K562 (cell line): ENCODE results near the gene MAP2K6.

Source experiments
- EZH2 ChIP-seq: IDR thresholded peaks from 2 replicates; pipeline ENCODE4 v1.6.1; 2012; ENCODE audit warnings: low read depth, mild to moderate bottlenecking, inconsistent platforms, low read length, borderline replicate concordance
- NRF1 ChIP-seq, 2 experiments: fragments of 450-650 bp; IDR thresholded peaks in 1 of 2; conservative IDR thresholded peaks in 1 of 2; 2 replicates each; pipeline ENCODE4 v1.6.1; 2014; ENCODE audit warnings: mild to moderate bottlenecking in 2 of 2
- POLR2A ChIP-seq: fragments of 450-650 bp; conservative IDR thresholded peaks from 2 replicates; pipeline ENCODE4 v1.6.1; 2016
- SIRT6 ChIP-seq: IDR thresholded peaks from one replicate; pipeline ENCODE4 v1.6.1; 2012; ENCODE audit warnings: low read depth, mild to moderate bottlenecking, control low read depth, inconsistent platforms, low read length, moderate library complexity
- ZNF274 ChIP-seq: IDR thresholded peaks from 2 replicates; pipeline ENCODE4 v1.6.1; 2011; ENCODE audit warnings: low read depth, mild to moderate bottlenecking, low read length, moderate library complexity, borderline replicate concordance
- TF ChIP-seq, protein P1 (sequence below), 3 experiments: IDR thresholded peaks in 2 of 3; conservative IDR thresholded peaks in 1 of 3; 2 replicates each; pipeline ENCODE4 v1.5.1; 2011 to 2012; ENCODE audit warnings: low read length in 3 of 3, mild to moderate bottlenecking in 3 of 3, control low read depth in 2 of 3, improper control_type of control experiment in 1 of 3, inconsistent platforms in 1 of 3, low read depth in 1 of 3, mixed read lengths in 1 of 3, moderate library complexity in 1 of 3; ENCODE audit not compliant: insufficient read depth in 2 of 3

DNA sequence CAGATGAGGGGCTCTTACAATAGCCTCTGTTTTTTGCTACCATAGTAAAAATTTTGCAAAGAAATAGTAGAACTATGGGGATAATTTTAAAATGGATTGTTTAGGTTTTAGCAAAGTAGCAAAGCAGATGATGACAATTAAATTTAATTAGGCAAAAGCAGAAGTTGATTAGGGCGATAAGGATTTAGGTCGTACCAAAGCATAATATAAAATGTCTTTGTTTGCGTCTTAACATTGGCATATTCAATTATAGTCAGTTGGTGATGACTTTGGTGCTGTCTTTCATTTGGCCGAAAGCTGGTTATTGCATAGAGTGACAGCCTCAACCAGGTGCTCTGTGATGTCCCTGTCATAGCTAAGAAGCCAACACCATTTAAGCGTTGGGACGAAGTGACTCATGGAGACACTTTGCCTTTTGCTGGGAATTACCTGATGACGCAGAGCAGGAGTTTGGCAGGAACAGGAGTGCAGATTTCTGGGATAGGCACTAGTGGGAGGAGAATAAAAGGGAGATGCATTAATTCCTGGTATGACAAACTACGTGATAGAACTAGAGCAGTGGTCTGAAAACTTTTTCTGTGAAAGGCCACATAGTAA is 38.3 kb downstream of the MAP2K6 start:
- TF ChIP-seq, protein P1, sequence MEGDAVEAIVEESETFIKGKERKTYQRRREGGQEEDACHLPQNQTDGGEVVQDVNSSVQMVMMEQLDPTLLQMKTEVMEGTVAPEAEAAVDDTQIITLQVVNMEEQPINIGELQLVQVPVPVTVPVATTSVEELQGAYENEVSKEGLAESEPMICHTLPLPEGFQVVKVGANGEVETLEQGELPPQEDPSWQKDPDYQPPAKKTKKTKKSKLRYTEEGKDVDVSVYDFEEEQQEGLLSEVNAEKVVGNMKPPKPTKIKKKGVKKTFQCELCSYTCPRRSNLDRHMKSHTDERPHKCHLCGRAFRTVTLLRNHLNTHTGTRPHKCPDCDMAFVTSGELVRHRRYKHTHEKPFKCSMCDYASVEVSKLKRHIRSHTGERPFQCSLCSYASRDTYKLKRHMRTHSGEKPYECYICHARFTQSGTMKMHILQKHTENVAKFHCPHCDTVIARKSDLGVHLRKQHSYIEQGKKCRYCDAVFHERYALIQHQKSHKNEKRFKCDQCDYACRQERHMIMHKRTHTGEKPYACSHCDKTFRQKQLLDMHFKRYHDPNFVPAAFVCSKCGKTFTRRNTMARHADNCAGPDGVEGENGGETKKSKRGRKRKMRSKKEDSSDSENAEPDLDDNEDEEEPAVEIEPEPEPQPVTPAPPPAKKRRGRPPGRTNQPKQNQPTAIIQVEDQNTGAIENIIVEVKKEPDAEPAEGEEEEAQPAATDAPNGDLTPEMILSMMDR (IDR thresholded peaks at IDR 0.05 in 2 of 3, conservative IDR thresholded peaks at IDR 0.05 in 1 of 3; ENCODE audit: insufficient read depth in 2 of 3, low read depth in 1 of 3, low read length in 3 of 3), result no peak
- TF ChIP-seq SIRT6 (no peak), EZH2 (no peak), NRF1 (conservative IDR thresholded peaks at IDR 0.05 in 1 of 2, IDR thresholded peaks at IDR 0.05 in 1 of 2) (no peak), ZNF274 (no peak), POLR2A (no peak)
